GM12892 (cell line): ENCODE data around the gene TMPRSS11E.
"Not testable (repeated sequence)": the region's sequence is repeated elsewhere in the genome, so short reads cannot be mapped to it uniquely, and the experiment has no call there.

Experiments
- POLR2A ChIP-seq: IDR thresholded peaks from 2 replicates; pipeline ENCODE4 v1.6.1; 2011; ENCODE audit warnings: low read depth, low read length, control low read depth
- POLR2AphosphoS5 ChIP-seq: IDR thresholded peaks from 2 replicates; pipeline ENCODE4 v1.6.1; 2011; ENCODE audit warnings: low read depth, low read length, control low read depth

DNA sequence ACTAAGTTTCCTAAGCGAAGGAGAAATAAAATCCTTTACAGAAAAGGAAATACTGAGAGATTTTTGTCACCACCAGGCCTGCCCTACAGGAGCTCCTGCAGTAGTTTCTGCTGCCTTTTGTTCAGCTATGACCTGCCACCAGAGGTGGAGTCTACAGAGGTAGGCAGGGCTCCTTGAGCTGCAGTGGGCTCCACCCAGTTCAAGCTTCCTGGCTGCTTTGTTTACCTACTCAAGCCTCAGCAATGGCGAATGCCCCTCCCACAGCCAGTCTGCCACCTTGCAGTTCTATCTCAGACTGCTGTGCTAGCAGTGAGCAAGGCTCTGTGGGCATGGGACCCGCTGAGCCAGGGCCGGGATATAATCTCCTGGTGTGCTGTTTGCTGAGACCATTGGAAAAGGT lies 57.6 kb downstream of the TMPRSS11E start:
- not testable (repeated sequence) for TF ChIP-seq POLR2AphosphoS5, POLR2A
